HepG2 (cell line): ENCODE results near the gene GNG13. TPM values are rescaled to one million over a fixed set of nuclear protein-coding genes. Genes with fewer than 3 reads are reported as not detected.
"Not testable (repeated sequence)": the region's sequence is repeated elsewhere in the genome, so short reads cannot be mapped to it uniquely, and the experiment has no call there.

Experiments
- ATAC-seq: fragments of 200-7000 bp; cut with Tn5 transposase; 3 replicates; pipeline ENCODE4 v1.9.1; 2020; ENCODE audit warnings: mild to moderate bottlenecking, moderate library complexity
- BruUV-seq: library from RNA; stranded (reverse); fragments of 400-500 nt; replicated peaks from 2 replicates; lab custom pipeline; 2021; lab: Mats Ljungman, UMichigan
- CTCF ChIA-PET: fragments of 300-600 bp; formaldehyde crosslinking; extraction: SDS; loops from one replicate; lab custom pipeline; 2021; ENCODE audit warnings: low total read pairs, inconsistent platforms, low intra/inter-chr PET ratio; lab: Yijun Ruan, JAX
- POLR2A ChIA-PET: fragments of 350-600 bp; sonication (Branson Sonifier 250); formaldehyde crosslinking; loops from one replicate; lab custom pipeline; 2020; ENCODE audit warnings: antibody characterized with exemption, inconsistent platforms; lab: Yijun Ruan, JAX
- DNase-seq: peaks from one replicate; pipeline ENCODE4 v3.0.0-alpha.2; 2015; ENCODE audit warnings: low spot score
- FAIRE-seq: peaks from 3 replicates; lab custom pipeline; 2011; peaks lifted over from hg19 to GRCh38; lab: Jason Lieb, UNC
- H2AFZ ChIP-seq: one replicate; pipeline ENCODE4 v1.6.1; 2011; ENCODE audit warnings: low read length, inconsistent platforms
- H3K27ac ChIP-seq: fragments of 300-600 bp; 3 replicates; pipeline ENCODE4 v1.8.0; 2011; ENCODE audit warnings: mixed run types, mild to moderate bottlenecking, mixed read lengths, low read length, inconsistent platforms; ENCODE audit not compliant: insufficient read depth; ENCODE audit errors: extremely low read length
- H3K27me3 ChIP-seq, 2 experiments: fragments of 200-600 bp in 1 of 2; 2 replicates in 1 of 2; 3 replicates in 1 of 2; pipeline versions ENCODE4 v1.6.0 to v1.8.0; 2011; ENCODE audit warnings: low read length in 2 of 2, mild to moderate bottlenecking in 2 of 2, moderate library complexity in 2 of 2, inconsistent platforms in 1 of 2; ENCODE audit not compliant: insufficient read depth in 2 of 2, control insufficient read depth in 1 of 2
- H3K36me3 ChIP-seq, 2 experiments: fragments of 200-600 bp in 1 of 2; replicated peaks in 1 of 2; 2 replicates in 1 of 2; 3 replicates in 1 of 2; pipeline versions ENCODE4 v1.5.1 to v1.8.0; 2011; ENCODE audit warnings: low read length in 2 of 2, inconsistent platforms in 1 of 2; ENCODE audit not compliant: insufficient read depth in 2 of 2, control insufficient read depth in 1 of 2
- H3K4me1 ChIP-seq: 2 replicates; pipeline ENCODE4 v1.5.1; 2012; ENCODE audit warnings: low read length, inconsistent platforms; ENCODE audit not compliant: insufficient read depth
- H3K4me2 ChIP-seq: 2 replicates; pipeline ENCODE4 v1.6.0; 2011; ENCODE audit warnings: low read depth, low read length, inconsistent platforms
- H3K4me3 ChIP-seq, 3 experiments: fragments of 200-600 bp in 1 of 3; sonication (generic), shearing (Covaris generic) in 1 of 3; replicated peaks in 1 of 3; 2 replicates each; pipeline ENCODE4 v1.5.1; 2011 to 2016; ENCODE audit warnings: low read length in 3 of 3, inconsistent platforms in 2 of 3, low read depth in 2 of 3, mild to moderate bottlenecking in 2 of 3, control low read depth in 1 of 3, mixed read lengths in 1 of 3; ENCODE audit not compliant: insufficient read depth in 1 of 3
- H3K79me2 ChIP-seq: one replicate; pipeline ENCODE4 v1.6.1; 2011; ENCODE audit warnings: low read length, inconsistent platforms; ENCODE audit not compliant: insufficient read depth
- H3K9ac ChIP-seq: 2 replicates; pipeline ENCODE4 v1.6.0; 2011; ENCODE audit warnings: mild to moderate bottlenecking, low read depth, low read length, inconsistent platforms; ENCODE audit not compliant: insufficient read depth
- H3K9me3 ChIP-seq: 2 replicates; pipeline ENCODE4 v1.5.1; 2012; ENCODE audit warnings: mild to moderate bottlenecking, low read length
- H4K20me1 ChIP-seq: 2 replicates; pipeline ENCODE4 v1.6.0; 2011; ENCODE audit warnings: inconsistent platforms, mild to moderate bottlenecking, low read length, moderate library complexity; ENCODE audit not compliant: insufficient read depth
- GATAD2A ChIP-seq: IDR thresholded peaks from 2 replicates; pipeline ENCODE4 v1.6.1; 2016
- NFIB ChIP-seq: sonication (generic); formaldehyde crosslinking; IDR thresholded peaks from 2 replicates; pipeline ENCODE4 v1.9.0; 2021; ENCODE audit warnings: missing genetic modification reagents, mild to moderate bottlenecking, borderline replicate concordance
- SRSF4 ChIP-seq: fragments of 200-400 bp; formaldehyde crosslinking; IDR thresholded peaks from one replicate; pipeline ENCODE4 v1.6.1; 2018; ENCODE audit warnings: mild to moderate bottlenecking, low read depth, low read length, moderate library complexity; ENCODE audit not compliant: poor library complexity, severe bottlenecking
- ZC3H4 ChIP-seq: sonication (generic); formaldehyde crosslinking; IDR thresholded peaks from 2 replicates; pipeline ENCODE4 v1.4.0; 2020; ENCODE audit warnings: missing genetic modification reagents, borderline replicate concordance
- ZNF446 ChIP-seq: sonication (generic); formaldehyde crosslinking; IDR thresholded peaks from 2 replicates; pipeline ENCODE4 v1.5.0; 2020; ENCODE audit warnings: mild to moderate bottlenecking, missing genetic modification reagents
- ZNF747 ChIP-seq: sonication (generic); formaldehyde crosslinking; IDR thresholded peaks from 2 replicates; pipeline ENCODE4 v1.8.1; 2023; ENCODE audit warnings: missing genetic modification reagents, mild to moderate bottlenecking, borderline replicate concordance
- WGBS: methylation state at CpG from one replicate; pipeline ENCODE4 v1.1.6; 2017; ENCODE audit warnings: low lambda C conversion rate; 5-methylcytosine and 5-hydroxymethylcytosine counted together
- in situ Hi-C: cut with HindIII; loops from 2 replicates; pipeline ENCODE4 v1.10.0; 2017; ENCODE audit warnings: low pct_unique_long_range_greater_than_20kb; ENCODE audit not compliant: extremely low pct_ligation_motif_present
- intact Hi-C: fragments of 100-400 bp; cut with micrococcal nuclease; formaldehyde crosslinking; loops from one replicate; pipeline ENCODE4 v1.10.0; 2022; ENCODE audit not compliant: unreplicated experiment
- polyA plus RNA-seq, 8 experiments: library from polyadenylated mRNA; depleted of rRNA in 3 of 8; stranded (reverse) in 7 of 8; unstranded in 1 of 8; fragments of >200 nt; fragmentation: Illumina TruSeq in 4 of 8; extraction: Trizol in 4 of 8; gene quantifications; 2 replicates each; pipeline versions ENCODE4 v1.2.1 to v1.2.3, GENCODE V29; 2011 to 2016; ENCODE audit warnings: low read depth in 4 of 8, missing spikeins in 1 of 8, mixed read lengths in 1 of 8; ENCODE audit not compliant: insufficient read depth in 1 of 8
- total RNA-seq, 5 experiments: library from RNA; depleted of rRNA; stranded (reverse); fragments of >200 nt; fragmentation: Illumina TruSeq; extraction: Trizol; gene quantifications; 2 replicates each; pipeline ENCODE4 v1.2.3, GENCODE V29; 2016; ENCODE audit warnings: low read depth in 1 of 5
- TF ChIP-seq, protein P1 (sequence below): sonication (generic); formaldehyde crosslinking; IDR thresholded peaks from 2 replicates; pipeline ENCODE4 v1.5.1; 2020; ENCODE audit warnings: missing genetic modification reagents, mild to moderate bottlenecking, borderline replicate concordance
- TF ChIP-seq, protein P2 (sequence below): sonication (generic); formaldehyde crosslinking; IDR thresholded peaks from 2 replicates; pipeline ENCODE4 v1.4.0; 2020; ENCODE audit warnings: missing genetic modification reagents
- TF ChIP-seq, protein P3 (sequence below): sonication (generic); formaldehyde crosslinking; IDR thresholded peaks from 2 replicates; pipeline ENCODE4 v1.8.0; 2022; ENCODE audit warnings: low read depth, missing genetic modification reagents

Gene GNG13
- total and polyA plus RNA-seq, 2 of the 13 experiments (the other 11 are each of a cell fraction or from before 2014, with no cell fraction given), result not detected

DNA sequence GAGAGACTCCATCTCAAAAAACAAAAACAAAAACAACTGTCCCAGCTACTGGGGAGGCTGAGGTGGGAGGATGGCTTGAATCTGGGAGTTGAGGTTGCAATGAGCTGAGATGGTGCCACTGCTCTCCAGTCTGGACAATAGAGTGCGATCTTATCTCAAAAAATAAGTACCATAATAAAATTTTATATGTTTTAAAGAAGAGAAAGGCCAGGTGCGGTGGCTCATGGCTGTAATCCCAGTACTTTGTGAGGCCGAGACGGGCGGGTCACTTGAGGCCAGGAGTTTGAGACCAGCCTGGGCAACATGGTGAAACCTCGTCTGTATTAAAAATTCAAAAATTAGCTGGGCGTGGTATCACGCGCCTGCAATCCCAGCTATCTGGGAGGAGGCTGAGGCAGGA is 23.7 kb downstream of the GNG13 start:
- TF ChIP-seq NFIB (CRISPR knock-in tag) (no peak), ZNF446 (no peak), SRSF4 (no peak), GATAD2A (CRISPR knock-in tag) (no peak), ZC3H4 (no peak), ZNF747 (CRISPR knock-in tag) (no peak)
- TF ChIP-seq, protein P1, sequence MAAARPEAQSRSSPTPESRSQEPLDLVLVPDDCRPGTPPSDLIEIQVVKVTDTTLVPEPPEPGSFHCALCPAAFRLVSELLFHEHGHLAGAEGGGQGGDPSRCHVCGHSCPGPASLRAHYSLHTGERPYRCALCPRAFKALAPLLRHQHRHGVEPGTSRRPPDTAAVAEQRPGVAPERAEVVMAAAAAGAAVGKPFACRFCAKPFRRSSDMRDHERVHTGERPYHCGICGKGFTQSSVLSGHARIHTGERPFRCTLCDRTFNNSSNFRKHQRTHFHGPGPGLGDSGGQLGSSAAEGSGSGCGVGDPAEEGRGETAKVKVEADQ (CRISPR knock-in tag), result no peak
- TF ChIP-seq, protein P2, sequence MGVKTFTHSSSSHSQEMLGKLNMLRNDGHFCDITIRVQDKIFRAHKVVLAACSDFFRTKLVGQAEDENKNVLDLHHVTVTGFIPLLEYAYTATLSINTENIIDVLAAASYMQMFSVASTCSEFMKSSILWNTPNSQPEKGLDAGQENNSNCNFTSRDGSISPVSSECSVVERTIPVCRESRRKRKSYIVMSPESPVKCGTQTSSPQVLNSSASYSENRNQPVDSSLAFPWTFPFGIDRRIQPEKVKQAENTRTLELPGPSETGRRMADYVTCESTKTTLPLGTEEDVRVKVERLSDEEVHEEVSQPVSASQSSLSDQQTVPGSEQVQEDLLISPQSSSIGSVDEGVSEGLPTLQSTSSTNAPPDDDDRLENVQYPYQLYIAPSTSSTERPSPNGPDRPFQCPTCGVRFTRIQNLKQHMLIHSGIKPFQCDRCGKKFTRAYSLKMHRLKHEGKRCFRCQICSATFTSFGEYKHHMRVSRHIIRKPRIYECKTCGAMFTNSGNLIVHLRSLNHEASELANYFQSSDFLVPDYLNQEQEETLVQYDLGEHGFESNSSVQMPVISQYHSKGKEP, result no peak
- TF ChIP-seq, protein P3, sequence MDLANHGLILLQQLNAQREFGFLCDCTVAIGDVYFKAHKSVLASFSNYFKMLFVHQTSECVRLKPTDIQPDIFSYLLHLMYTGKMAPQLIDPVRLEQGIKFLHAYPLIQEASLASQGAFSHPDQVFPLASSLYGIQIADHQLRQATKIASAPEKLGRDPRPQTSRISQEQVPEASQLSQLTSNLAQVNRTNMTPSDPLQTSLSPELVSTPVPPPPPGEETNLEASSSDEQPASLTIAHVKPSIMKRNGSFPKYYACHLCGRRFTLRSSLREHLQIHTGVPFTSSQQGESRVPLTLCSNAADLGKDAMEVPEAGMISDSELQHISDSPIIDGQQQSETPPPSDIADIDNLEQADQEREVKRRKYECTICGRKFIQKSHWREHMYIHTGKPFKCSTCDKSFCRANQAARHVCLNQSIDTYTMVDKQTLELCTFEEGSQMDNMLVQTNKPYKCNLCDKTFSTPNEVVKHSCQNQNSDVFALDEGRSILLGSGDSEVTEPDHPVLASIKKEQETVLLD (CRISPR knock-in tag), result no peak
- FAIRE-seq, result no peak

DNA sequence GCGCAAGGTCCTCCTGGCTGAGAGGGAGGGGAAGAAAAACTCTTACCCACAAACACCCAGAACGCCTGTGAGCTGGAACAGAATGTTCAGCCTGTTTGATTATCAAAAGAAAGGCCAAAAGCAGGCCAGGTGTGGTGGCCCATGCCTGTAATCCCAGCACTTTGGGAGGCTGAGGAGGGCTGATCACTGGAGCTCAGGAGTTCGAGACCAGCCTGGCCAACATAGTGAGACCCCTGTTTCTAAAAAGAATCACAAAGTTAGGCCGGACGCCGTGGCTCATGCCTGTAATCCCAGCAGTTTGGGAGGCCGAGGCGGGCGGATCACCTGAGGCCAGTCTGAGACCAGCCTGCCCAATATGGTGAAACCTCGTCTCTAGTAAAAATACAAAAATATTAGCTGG is 24.2 kb downstream of the GNG13 start:
- CTCF ChIA-PET, H3K4me2 ChIP-seq, in situ Hi-C loops, BruUV-seq, DNase-seq, FAIRE-seq, H3K9ac ChIP-seq, H4K20me1 ChIP-seq, H3K4me3 ChIP-seq, POLR2A ChIA-PET, H3K79me2 ChIP-seq, H3K4me1 ChIP-seq, H2AFZ ChIP-seq, H3K9me3 ChIP-seq, ATAC-seq, H3K27ac ChIP-seq, intact Hi-C loops, H3K36me3 ChIP-seq: not testable (repeated sequence)
- WGBS, result 44% methylated on average over 6 of the region's 10 CpGs
- H3K27me3 ChIP-seq, result peaks cover 8 to 57% of the 10 kb centered on the region in 2 experiments

More for the DNA sequence above, 23.7 kb downstream of the GNG13 start:
- H3K36me3 ChIP-seq, result no peaks in the 10 kb centered on the region
- in situ Hi-C loops, result no loop called here
- no peak overlapping the region for H3K4me3 ChIP-seq
- no peak overlapping the region for H3K4me2 ChIP-seq
- no peak overlapping the region for H3K27ac ChIP-seq
- CTCF ChIA-PET, result no interaction called here
- peaks cover 13 to 61% of the 10 kb centered on the region in 2 experiments for H3K27me3 ChIP-seq
- ATAC-seq (no peak), DNase-seq (no peak)
- POLR2A ChIA-PET, result no interaction called here
- BruUV-seq, result no TSS peak
- intact Hi-C loops, result no loop called here
- no peaks in the 10 kb centered on the region for H3K79me2 ChIP-seq
- H3K9me3 ChIP-seq, result no peaks in the 10 kb centered on the region
- H4K20me1 ChIP-seq, result 0 out of 2 replicates have a peak, but pooled peaks cover 2% of the 10 kb centered on the region
- WGBS, result 38% methylated on average over 9 of the region's 9 CpGs
- H3K4me1 ChIP-seq, result no peaks in the 10 kb centered on the region
- H3K9ac ChIP-seq, result no peak overlapping the region
- H2AFZ ChIP-seq, result no peak overlapping the region
